HCT116 (cell line): Measurements from ENCODE around the gene SETD2. TPM values are rescaled to one million over a fixed set of nuclear protein-coding genes. Genes with fewer than 3 reads are reported as not detected.

Experiments
- ATAC-seq: fragments of 200-7000 bp; cut with Tn5 transposase; 2 replicates; pipeline ENCODE4 v1.9.1; 2020; ENCODE audit warnings: mild to moderate bottlenecking, moderate library complexity
- BruUV-seq: library from RNA; stranded (reverse); fragments of 400-500 nt; replicated peaks from 2 replicates; lab custom pipeline; 2021; lab: Mats Ljungman, UMichigan
- CTCF ChIA-PET: fragments of 300-600 bp; sonication (Branson Sonifier 250); formaldehyde crosslinking; loops from one replicate; lab custom pipeline; 2021; ENCODE audit warnings: antibody characterized with exemption; lab: Charles Lee
- POLR2A ChIA-PET: fragments of 300-600, 350-600 bp; sonication (Branson Sonifier 250); formaldehyde crosslinking; loops from one replicate; lab custom pipeline; 2021; ENCODE audit warnings: antibody characterized with exemption; lab: Charles Lee
- RAD21 ChIA-PET, 2 experiments: fragments of 300-600 bp; sonication (Branson Sonifier 250); formaldehyde crosslinking; loops; one replicate each; lab custom pipeline; 2023; ENCODE audit warnings: low total read pairs in 2 of 2; ENCODE audit not compliant: uncharacterized antibody in 2 of 2, unreplicated experiment in 2 of 2, low non-redundant PET in 1 of 2; lab: Charles Lee
- DNase-seq: peaks from one replicate; pipeline ENCODE4 v3.0.0-alpha.2; 2010; ENCODE audit warnings: low read depth, low spot score
- H2AFZ ChIP-seq: fragments of 200-600 bp; shearing (Covaris generic), sonication (generic); 2 replicates; pipeline ENCODE4 v1.6.1; 2017; ENCODE audit warnings: low read depth, mixed run types, mixed read lengths, antibody characterized with exemption, low read length; ENCODE audit not compliant: poor library complexity, severe bottlenecking
- H3K27ac ChIP-seq: 2 replicates; pipeline ENCODE4 v1.5.1; 2012; ENCODE audit warnings: low read depth, low read length
- H3K27me3 ChIP-seq: fragments of 200-600 bp; sonication (generic); 2 replicates; pipeline ENCODE4 v1.6.1; 2016; ENCODE audit warnings: mixed run types, low read length, mixed read lengths; ENCODE audit not compliant: insufficient read depth
- H3K36me3 ChIP-seq, 2 experiments: fragments of 200-500 bp in 1 of 2; fragments of 200-600 bp in 1 of 2; sonication (Bioruptor generic) in 1 of 2; sonication (generic) in 1 of 2; 2 replicates each; pipeline versions ENCODE4 v1.5.1 to v1.6.1; 2014 to 2016; ENCODE audit warnings: low read length in 2 of 2, inconsistent platforms in 1 of 2, mixed read lengths in 1 of 2, mixed run types in 1 of 2; ENCODE audit not compliant: insufficient read depth in 2 of 2, control insufficient read depth in 1 of 2
- H3K4me1 ChIP-seq, 2 experiments: fragments of 200-600 bp in 1 of 2; sonication (generic) in 1 of 2; 2 replicates each; pipeline versions ENCODE4 v1.5.1 to v1.6.1; 2012 to 2017; ENCODE audit warnings: low read length in 2 of 2, inconsistent platforms in 1 of 2, mild to moderate bottlenecking in 1 of 2, mixed read lengths in 1 of 2, mixed run types in 1 of 2, moderate library complexity in 1 of 2; ENCODE audit not compliant: insufficient read depth in 2 of 2, control insufficient read depth in 1 of 2
- H3K4me2 ChIP-seq: fragments of 200-600 bp; sonication (generic); 2 replicates; pipeline ENCODE4 v1.6.1; 2017; ENCODE audit warnings: mixed run types, low read length, mixed read lengths
- H3K4me3 ChIP-seq, 2 experiments: fragments of 200-600 bp in 1 of 2; sonication (generic) in 1 of 2; replicated peaks in 1 of 2; 2 replicates each; pipeline ENCODE4 v1.5.1; 2011 to 2016; ENCODE audit warnings: low read length in 2 of 2, control low read depth in 1 of 2, low read depth in 1 of 2, mild to moderate bottlenecking in 1 of 2, mixed read lengths in 1 of 2, mixed run types in 1 of 2
- H3K79me2 ChIP-seq: fragments of 200-600 bp; sonication (generic); 2 replicates; pipeline ENCODE4 v1.6.1; 2017; ENCODE audit warnings: mild to moderate bottlenecking, mixed run types, low read length, moderate library complexity, mixed read lengths; ENCODE audit not compliant: insufficient read depth
- H3K9ac ChIP-seq: fragments of 200-600 bp; sonication (generic); 2 replicates; pipeline ENCODE4 v1.6.1; 2016; ENCODE audit warnings: low read length, mixed read lengths
- H3K9me2 ChIP-seq: fragments of 200-600 bp; sonication (generic), shearing (Covaris generic); 2 replicates; pipeline ENCODE4 v1.6.1; 2017; ENCODE audit warnings: mixed run types, mild to moderate bottlenecking, moderate library complexity; ENCODE audit not compliant: insufficient read depth
- H3K9me3 ChIP-seq, 2 experiments: fragments of 200-500 bp in 1 of 2; fragments of 200-600 bp in 1 of 2; sonication (Bioruptor generic) in 1 of 2; sonication (generic) in 1 of 2; 2 replicates each; pipeline ENCODE4 v1.6.1; 2014 to 2017; ENCODE audit warnings: low read length in 2 of 2, mixed read lengths in 2 of 2, inconsistent platforms in 1 of 2, low read depth in 1 of 2, mild to moderate bottlenecking in 1 of 2, mixed run types in 1 of 2, moderate library complexity in 1 of 2; ENCODE audit not compliant: control insufficient read depth in 1 of 2, insufficient read depth in 1 of 2
- H4K20me1 ChIP-seq: fragments of 200-600 bp; sonication (generic), shearing (Covaris generic); 2 replicates; pipeline ENCODE4 v1.6.1; 2017; ENCODE audit warnings: mixed run types, mild to moderate bottlenecking, moderate library complexity; ENCODE audit not compliant: insufficient read depth
- CBX3 ChIP-seq: IDR thresholded peaks from 2 replicates; pipeline ENCODE4 v1.6.1; 2012; ENCODE audit warnings: low read depth
- CEBPB ChIP-seq: IDR thresholded peaks from 2 replicates; pipeline ENCODE4 v1.6.1; 2012; ENCODE audit warnings: low read depth
- EGR1 ChIP-seq: IDR thresholded peaks from 2 replicates; pipeline ENCODE4 v1.6.1; 2012; ENCODE audit warnings: low read depth
- FOSL1 ChIP-seq: IDR thresholded peaks from 2 replicates; pipeline ENCODE4 v1.6.1; 2012; ENCODE audit warnings: low read depth
- JUND ChIP-seq: IDR thresholded peaks from 2 replicates; pipeline ENCODE4 v1.6.1; 2012
- POLR2AphosphoS5 ChIP-seq: IDR thresholded peaks from 2 replicates; pipeline ENCODE4 v1.6.1; 2011; ENCODE audit warnings: mild to moderate bottlenecking, low read depth, low read length, moderate library complexity
- SIN3A ChIP-seq: IDR thresholded peaks from 2 replicates; pipeline ENCODE4 v1.6.1; 2012; ENCODE audit warnings: low read depth
- SRF ChIP-seq: IDR thresholded peaks from 2 replicates; pipeline ENCODE4 v1.6.1; 2012; ENCODE audit warnings: low read depth
- ZFX ChIP-seq: fragments of 450-650 bp; IDR thresholded peaks from 2 replicates; pipeline ENCODE4 v1.6.1; 2017
- ZNF274 ChIP-seq: fragments of 200-500 bp; sonication (Bioruptor generic); IDR thresholded peaks from 2 replicates; pipeline ENCODE4 v1.6.1; 2014; ENCODE audit warnings: mild to moderate bottlenecking, low read depth, low read length, inconsistent platforms
- intact Hi-C: fragments of 100-400 bp; cut with micrococcal nuclease; formaldehyde crosslinking; loops from 2 replicates; pipeline ENCODE4 v1.10.0; 2022
- total RNA-seq: library from RNA; stranded (reverse); gene quantifications from one replicate; pipeline ENCODE4 v1.2.1, GENCODE V29; 2021; ENCODE audit not compliant: unreplicated experiment
- TF ChIP-seq, protein P1 (sequence below): IDR thresholded peaks from 2 replicates; pipeline ENCODE4 v1.6.1; 2012
- TF ChIP-seq, protein P2 (sequence below), 3 experiments: fragments of 200-600 bp in 1 of 3; sonication (generic) in 1 of 3; IDR thresholded peaks in 2 of 3; conservative IDR thresholded peaks in 1 of 3; 2 replicates each; pipeline ENCODE4 v1.5.1; 2012 to 2017; ENCODE audit warnings: low read depth in 2 of 3, low read length in 2 of 3, antibody characterized with exemption in 1 of 3, borderline replicate concordance in 1 of 3, control low read depth in 1 of 3, mild to moderate bottlenecking in 1 of 3, mixed read lengths in 1 of 3, mixed run types in 1 of 3, moderate library complexity in 1 of 3; ENCODE audit not compliant: insufficient read depth in 1 of 3
- TF ChIP-seq, protein P3 (sequence below): IDR thresholded peaks from 2 replicates; pipeline ENCODE4 v1.6.1; 2012

The SETD2 gene
- total RNA-seq, 1 experiment from 2014 or later = 33.0 TPM

DNA sequence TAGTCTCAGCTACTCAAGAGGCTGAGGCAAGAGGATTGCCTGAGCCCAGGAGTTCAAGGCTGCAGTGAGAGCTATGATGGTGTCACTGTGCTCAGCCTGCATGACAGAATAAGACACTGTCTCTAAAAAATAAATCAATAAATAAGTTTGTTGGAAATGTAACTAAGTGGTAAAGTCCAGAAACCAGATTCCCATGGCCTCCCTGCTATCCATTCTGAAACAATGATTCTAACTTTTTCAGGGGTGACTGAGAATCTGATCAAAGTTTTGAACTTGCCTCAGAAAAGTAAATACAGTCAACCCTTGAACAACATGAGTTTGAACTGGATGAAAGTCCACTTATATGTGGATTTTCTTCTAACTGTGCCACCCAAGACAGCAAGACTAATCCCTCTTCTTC lies 98.2 kb downstream of the SETD2 start:
- intact Hi-C loops = no loop called here
- Histone ChIP-seq H3K9me3 (no peaks in the 10 kb centered on the region), H3K27me3 (no peaks in the 10 kb centered on the region), H2AFZ (no peak overlapping the region), H3K4me3 (no peak overlapping the region), H3K4me1 (no peaks in the 10 kb centered on the region), H3K9me2 (no peaks in the 10 kb centered on the region), H4K20me1 (peaks cover 3% of the 10 kb centered on the region; the same call in 1 of the 2 replicates), H3K36me3 (peaks cover 0 to 2% of the 10 kb centered on the region in 2 experiments; a peak in 3 of 4 replicates), H3K79me2 (peaks cover 28% of the 10 kb centered on the region), H3K4me2 (no peak overlapping the region), H3K27ac (no peak overlapping the region), H3K9ac (no peak overlapping the region)
- no peak for ATAC-seq
- ChIA-PET POLR2A (no interaction called here), CTCF (no interaction called here), RAD21 (no interaction called here)
- TF ChIP-seq CBX3 (no peak), JUND (no peak), ZNF274 (no peak), ZFX (no peak), SRF (no peak), FOSL1 (no peak), SIN3A (no peak), CEBPB (no peak), POLR2AphosphoS5 (no peak), EGR1 (no peak)
- TF ChIP-seq, protein P1, sequence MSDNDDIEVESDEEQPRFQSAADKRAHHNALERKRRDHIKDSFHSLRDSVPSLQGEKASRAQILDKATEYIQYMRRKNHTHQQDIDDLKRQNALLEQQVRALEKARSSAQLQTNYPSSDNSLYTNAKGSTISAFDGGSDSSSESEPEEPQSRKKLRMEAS = no peak
- TF ChIP-seq, protein P2, sequence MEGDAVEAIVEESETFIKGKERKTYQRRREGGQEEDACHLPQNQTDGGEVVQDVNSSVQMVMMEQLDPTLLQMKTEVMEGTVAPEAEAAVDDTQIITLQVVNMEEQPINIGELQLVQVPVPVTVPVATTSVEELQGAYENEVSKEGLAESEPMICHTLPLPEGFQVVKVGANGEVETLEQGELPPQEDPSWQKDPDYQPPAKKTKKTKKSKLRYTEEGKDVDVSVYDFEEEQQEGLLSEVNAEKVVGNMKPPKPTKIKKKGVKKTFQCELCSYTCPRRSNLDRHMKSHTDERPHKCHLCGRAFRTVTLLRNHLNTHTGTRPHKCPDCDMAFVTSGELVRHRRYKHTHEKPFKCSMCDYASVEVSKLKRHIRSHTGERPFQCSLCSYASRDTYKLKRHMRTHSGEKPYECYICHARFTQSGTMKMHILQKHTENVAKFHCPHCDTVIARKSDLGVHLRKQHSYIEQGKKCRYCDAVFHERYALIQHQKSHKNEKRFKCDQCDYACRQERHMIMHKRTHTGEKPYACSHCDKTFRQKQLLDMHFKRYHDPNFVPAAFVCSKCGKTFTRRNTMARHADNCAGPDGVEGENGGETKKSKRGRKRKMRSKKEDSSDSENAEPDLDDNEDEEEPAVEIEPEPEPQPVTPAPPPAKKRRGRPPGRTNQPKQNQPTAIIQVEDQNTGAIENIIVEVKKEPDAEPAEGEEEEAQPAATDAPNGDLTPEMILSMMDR (IDR thresholded peaks at IDR 0.05 in 2 of 3, conservative IDR thresholded peaks at IDR 0.05 in 1 of 3; ENCODE audit: borderline replicate concordance in 1 of 3, insufficient read depth in 1 of 3, low read depth in 2 of 3, low read length in 2 of 3) = no peak
- TF ChIP-seq, protein P3, sequence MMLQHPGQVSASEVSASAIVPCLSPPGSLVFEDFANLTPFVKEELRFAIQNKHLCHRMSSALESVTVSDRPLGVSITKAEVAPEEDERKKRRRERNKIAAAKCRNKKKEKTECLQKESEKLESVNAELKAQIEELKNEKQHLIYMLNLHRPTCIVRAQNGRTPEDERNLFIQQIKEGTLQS = no peak
- no peak for DNase-seq
- BruUV-seq = no TSS peak
